B cell (primary cell): ENCODE data around the gene PTGDR. TPM values are rescaled to one million over a fixed set of nuclear protein-coding genes. Genes with fewer than 3 reads are reported as not detected.

ENCODE experiments used
- ATAC-seq: fragments of 200-7000 bp; cut with Tn5 transposase; one replicate; pipeline ENCODE4 v1.10.0; 2021; ENCODE audit warnings: low read depth, mild to moderate bottlenecking, moderate number of reproducible peaks, moderate library complexity
- CTCF ChIA-PET: fragments of 350-600 bp; sonication (Branson Sonifier 250); formaldehyde crosslinking; loops from one replicate; lab custom pipeline; 2021; ENCODE audit warnings: antibody characterized with exemption, inconsistent platforms; lab: Charles Lee
- POLR2A ChIA-PET: fragments of 350-600 bp; sonication (Branson Sonifier 250); formaldehyde crosslinking; loops from one replicate; lab custom pipeline; 2021; ENCODE audit warnings: antibody characterized with exemption; lab: Charles Lee
- DNase-seq: peaks from one replicate; pipeline ENCODE4 v3.0.0; 2013
- H2AFZ ChIP-seq: 2 replicates; pipeline ENCODE4 v1.6.1; 2012; ENCODE audit warnings: mild to moderate bottlenecking, low read depth, low read length; ENCODE audit not compliant: insufficient read depth, poor library complexity, severe bottlenecking
- H3K27ac ChIP-seq, 2 donors: 1 replicate in 1 of 2; 2 replicates in 1 of 2; pipeline ENCODE4 v1.5.1; 2012 to 2013; ENCODE audit warnings: low read length in 2 of 2, mild to moderate bottlenecking in 2 of 2, moderate library complexity in 1 of 2
- H3K27me3 ChIP-seq, 4 experiments: fragments of 200-600 bp in 1 of 4; sonication (generic) in 1 of 4; replicated peaks in 1 of 4; 1 replicate in 2 of 4; 2 replicates in 2 of 4; pipeline versions ENCODE4 v1.6.1 to v1.7.0; 2013 to 2016; ENCODE audit warnings: low read length in 3 of 4, mild to moderate bottlenecking in 2 of 4, mixed read lengths in 1 of 4, moderate library complexity in 1 of 4; ENCODE audit not compliant: insufficient read depth in 4 of 4, control insufficient read depth in 3 of 4; ENCODE audit errors: control extremely low read depth in 1 of 4
- H3K36me3 ChIP-seq, 2 experiments: replicated peaks in 1 of 2; 1 replicate in 1 of 2; 2 replicates in 1 of 2; pipeline versions ENCODE4 v1.6.1 to v1.7.1; 2013; ENCODE audit warnings: low read length in 1 of 2; ENCODE audit not compliant: insufficient read depth in 2 of 2, control insufficient read depth in 1 of 2; ENCODE audit errors: control extremely low read depth in 1 of 2, extremely low read depth in 1 of 2
- H3K4me1 ChIP-seq, 2 donors: fragments of 200-600 bp in 1 of 2; sonication (generic) in 1 of 2; 1 replicate in 1 of 2; 2 replicates in 1 of 2; pipeline versions ENCODE4 v1.5.1 to v1.6.1; 2013 to 2017; ENCODE audit warnings: low read length in 2 of 2; ENCODE audit not compliant: control insufficient read depth in 2 of 2, insufficient read depth in 2 of 2
- H3K4me2 ChIP-seq: replicated peaks from 2 replicates; pipeline ENCODE3; 2012; ENCODE audit warnings: mild to moderate bottlenecking, low read depth, low read length; ENCODE audit not compliant: poor library complexity, severe bottlenecking
- H3K4me3 ChIP-seq, 5 experiments: fragments of 200-600 bp in 1 of 5; sonication (generic) in 1 of 5; 1 replicate in 3 of 5; 2 replicates in 2 of 5; pipeline versions ENCODE4 v1.5.1 to v1.7.0; 2011 to 2016; ENCODE audit warnings: low read length in 4 of 5, mild to moderate bottlenecking in 4 of 5, low read depth in 2 of 5, control low read depth in 1 of 5, moderate library complexity in 1 of 5; ENCODE audit not compliant: insufficient read depth in 1 of 5; ENCODE audit errors: control extremely low read depth in 1 of 5, extremely low read depth in 1 of 5
- H3K79me2 ChIP-seq: fragments of 200-600 bp; sonication (generic); one replicate; pipeline ENCODE4 v1.6.0; 2016; ENCODE audit warnings: low read length; ENCODE audit not compliant: control insufficient read depth, insufficient read depth
- H3K9ac ChIP-seq: fragments of 200-600 bp; sonication (generic); 2 replicates; pipeline ENCODE4 v1.6.1; 2017; ENCODE audit warnings: mild to moderate bottlenecking, low read length, moderate library complexity
- H3K9me3 ChIP-seq, 3 donors: one replicate each; pipeline versions ENCODE4 v1.6.1 to v1.7.1; 2013; ENCODE audit warnings: low read length in 2 of 3; ENCODE audit not compliant: control insufficient read depth in 2 of 3, insufficient read depth in 1 of 3; ENCODE audit errors: control extremely low read depth in 1 of 3
- H4K20me1 ChIP-seq: 2 replicates; pipeline ENCODE4 v1.6.0; 2012; ENCODE audit warnings: mild to moderate bottlenecking, low read length; ENCODE audit not compliant: insufficient read depth, control insufficient read depth, poor library complexity, severe bottlenecking
- H3K27ac Mint-ChIP-seq: one replicate; pipeline ENCODE4 v1.8.0; 2021; ENCODE audit warnings: mixed read lengths
- H3K27me3 Mint-ChIP-seq: one replicate; pipeline ENCODE4 v1.8.0; 2021; ENCODE audit warnings: mixed read lengths
- H3K4me1 Mint-ChIP-seq: one replicate; pipeline ENCODE4 v1.8.0; 2021; ENCODE audit warnings: mixed read lengths
- H3K4me3 Mint-ChIP-seq: one replicate; pipeline ENCODE4 v1.8.0; 2021; ENCODE audit warnings: mixed read lengths
- H3K9me3 Mint-ChIP-seq: one replicate; pipeline ENCODE4 v1.8.0; 2022; ENCODE audit warnings: mixed read lengths; ENCODE audit not compliant: insufficient read depth
- EZH2 ChIP-seq: IDR thresholded peaks from 2 replicates; pipeline ENCODE4 v1.6.1; 2012; ENCODE audit warnings: borderline replicate concordance, low read depth, mild to moderate bottlenecking, moderate library complexity, low read length; ENCODE audit not compliant: insufficient read depth, poor library complexity, severe bottlenecking
- WGBS: methylation state at CpG from one replicate; pipeline ENCODE4 v1.1.5; 2013; ENCODE audit warnings: missing lambda C conversion rate; ENCODE audit not compliant: insufficient coverage; 5-methylcytosine and 5-hydroxymethylcytosine counted together
- intact Hi-C: fragments of 100-400 bp; cut with micrococcal nuclease; formaldehyde crosslinking; loops from one replicate; pipeline ENCODE4 v1.10.0; 2022
- polyA plus RNA-seq: library from polyadenylated mRNA; depleted of rRNA; stranded (reverse); fragments of >200 nt; gene quantifications from 2 replicates; pipeline ENCODE4 v1.2.3, GENCODE V29; 2012
- total RNA-seq, 2 donors: library from RNA; stranded (reverse); fragments of 120-200 nt in 1 of 2; gene quantifications; 1 replicate in 1 of 2; 2 replicates in 1 of 2; pipeline versions ENCODE4 v1.2.3 to v1.2.4, GENCODE V29; 2013 to 2022
- TF ChIP-seq, protein P1 (sequence below): fragments of 200-600 bp; IDR thresholded peaks from one replicate; pipeline ENCODE4 v1.8.0; 2022; ENCODE audit warnings: antibody characterized with exemption, mild to moderate bottlenecking

Gene PTGDR
- total and polyA plus RNA-seq, 2 donors (not counting 1 experiment from before 2014, with no cell fraction given) = 0.04 TPM; not detected in 1

DNA sequence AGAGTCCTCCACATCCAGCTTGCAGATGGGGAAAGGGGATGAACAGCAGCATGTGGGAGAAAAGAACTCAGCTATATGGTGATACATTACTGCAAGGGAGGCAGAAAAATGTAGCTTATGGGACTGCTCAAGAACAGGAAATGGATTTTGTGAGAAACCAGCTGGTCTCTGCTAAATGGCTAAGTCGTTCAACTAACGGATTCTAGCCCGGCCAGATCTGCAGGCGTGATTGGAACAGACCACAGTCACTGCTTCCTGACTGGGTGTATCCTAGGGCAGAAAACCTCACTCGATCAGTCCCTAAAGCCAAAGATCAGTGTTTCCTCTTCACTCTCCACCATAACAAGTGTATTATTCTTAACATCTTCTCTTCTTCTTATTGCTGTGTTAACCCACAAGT is 8.1 kb upstream of the PTGDR start:
- Mint-ChIP-seq H3K4me3 (no peak overlapping the region), H3K27ac (no peak overlapping the region), H3K9me3 (no peaks in the 10 kb centered on the region), H3K4me1 (peaks cover 8% of the 10 kb centered on the region), H3K27me3 (peaks cover 11% of the 10 kb centered on the region)
- ATAC-seq = no peak
- WGBS = 5% methylated on average over 5 of the region's 5 CpGs
- TF ChIP-seq EZH2 = no peak
- TF ChIP-seq, protein P1, sequence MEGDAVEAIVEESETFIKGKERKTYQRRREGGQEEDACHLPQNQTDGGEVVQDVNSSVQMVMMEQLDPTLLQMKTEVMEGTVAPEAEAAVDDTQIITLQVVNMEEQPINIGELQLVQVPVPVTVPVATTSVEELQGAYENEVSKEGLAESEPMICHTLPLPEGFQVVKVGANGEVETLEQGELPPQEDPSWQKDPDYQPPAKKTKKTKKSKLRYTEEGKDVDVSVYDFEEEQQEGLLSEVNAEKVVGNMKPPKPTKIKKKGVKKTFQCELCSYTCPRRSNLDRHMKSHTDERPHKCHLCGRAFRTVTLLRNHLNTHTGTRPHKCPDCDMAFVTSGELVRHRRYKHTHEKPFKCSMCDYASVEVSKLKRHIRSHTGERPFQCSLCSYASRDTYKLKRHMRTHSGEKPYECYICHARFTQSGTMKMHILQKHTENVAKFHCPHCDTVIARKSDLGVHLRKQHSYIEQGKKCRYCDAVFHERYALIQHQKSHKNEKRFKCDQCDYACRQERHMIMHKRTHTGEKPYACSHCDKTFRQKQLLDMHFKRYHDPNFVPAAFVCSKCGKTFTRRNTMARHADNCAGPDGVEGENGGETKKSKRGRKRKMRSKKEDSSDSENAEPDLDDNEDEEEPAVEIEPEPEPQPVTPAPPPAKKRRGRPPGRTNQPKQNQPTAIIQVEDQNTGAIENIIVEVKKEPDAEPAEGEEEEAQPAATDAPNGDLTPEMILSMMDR = no peak
- no peak for DNase-seq
- Histone ChIP-seq H3K4me3 (no peak overlapping the region), H3K27me3 (peaks cover 0 to 10% (median 3%) of the 10 kb centered on the region in 4 experiments), H3K9me3 (no peaks in the 10 kb centered on the region), H3K9ac (no peak overlapping the region), H3K79me2 (no peaks in the 10 kb centered on the region), H3K4me1 (peaks cover 7 to 8% of the 10 kb centered on the region in 2 donors), H2AFZ (no peak overlapping the region), H3K27ac (no peak overlapping the region), H3K36me3 (no peaks in the 10 kb centered on the region), H3K4me2 (no peak overlapping the region), H4K20me1 (no peaks in the 10 kb centered on the region)
- POLR2A ChIA-PET = no interaction called here
- intact Hi-C loops = no loop called here
- CTCF ChIA-PET = interaction anchor here (0.6 kb wide), 1 partner anchor 11 kb away, joined by 3 read pairs; no protein-coding TSS in a partner anchor

DNA sequence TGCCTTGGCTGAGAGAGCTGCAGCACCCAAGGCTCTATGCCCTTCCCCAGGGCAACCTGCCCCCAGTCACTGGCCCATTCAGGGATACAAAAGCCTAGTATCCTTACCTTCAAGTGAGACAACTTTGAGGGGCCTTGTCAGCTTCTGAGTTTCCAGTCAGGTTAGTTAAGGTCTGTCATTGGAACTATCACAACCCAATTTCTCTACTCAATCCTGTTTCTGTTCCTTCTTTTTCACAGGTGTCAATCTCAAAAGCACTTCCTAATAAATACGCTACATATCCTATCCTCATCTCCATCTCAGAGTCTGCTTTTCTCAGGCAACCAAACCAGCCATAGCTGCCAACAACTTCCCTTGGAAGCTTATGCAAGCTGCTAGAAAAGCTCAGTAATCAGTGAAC is 4.9 kb upstream of the PTGDR start:
- H3K27me3 ChIP-seq = peaks cover 0 to 26% (median 11%) of the 10 kb centered on the region in 4 experiments
- no peak overlapping the region for H2AFZ ChIP-seq
- TF ChIP-seq, protein P1 = no peak
- TF ChIP-seq EZH2 = no peak
- no peaks in the 10 kb centered on the region for H3K9me3 Mint-ChIP-seq
- no peaks in the 10 kb centered on the region for H3K79me2 ChIP-seq
- no peak overlapping the region for H3K4me2 ChIP-seq
- no peak overlapping the region for H3K27ac Mint-ChIP-seq
- H3K9ac ChIP-seq = no peak overlapping the region
- peaks cover 0 to under 1% (median 0%) of the 10 kb centered on the region in 3 donors for H3K9me3 ChIP-seq
- H3K4me1 ChIP-seq = peaks cover 20 to 26% of the 10 kb centered on the region in 2 donors
- H3K36me3 ChIP-seq = no peaks in the 10 kb centered on the region
- H3K4me1 Mint-ChIP-seq = peaks cover 27% of the 10 kb centered on the region
- H3K27ac ChIP-seq = no peak overlapping the region
- peaks cover 29% of the 10 kb centered on the region for H3K27me3 Mint-ChIP-seq
- ChIA-PET POLR2A (no interaction called here), CTCF (no interaction called here)
- H4K20me1 ChIP-seq = no peaks in the 10 kb centered on the region
- intact Hi-C loops = no loop called here
- no peak for DNase-seq
- 8% methylated on average over 1 of the region's 1 CpG for WGBS
- no peak overlapping the region for H3K4me3 Mint-ChIP-seq
- no peak for ATAC-seq
- no peak overlapping the region for H3K4me3 ChIP-seq
